Measurements from ENCODE around the gene ARL3. TPM values are rescaled to one million over a fixed set of nuclear protein-coding genes. Genes with fewer than 3 reads are reported as not detected.

The ARL3 gene
- total RNA-seq, 1 experiment from 2014 or later = 16.5 TPM

- Histone ChIP-seq H4K5ac (ENCODE audit: insufficient read length, low read depth, low read length) (no peak overlapping the region), H3K56ac (ENCODE audit: insufficient read length, low read depth, low read length) (no peak overlapping the region), H3K4me2 (ENCODE audit: insufficient read depth, insufficient read length, low read length) (peak overlapping the region; percentile 81), H4K8ac (replicated peaks; ENCODE audit: insufficient read length, low read depth, low read length) (no peak overlapping the region), H2BK5ac (ENCODE audit: insufficient read length, low read length) (no peak overlapping the region), H3K79me1 (ENCODE audit: insufficient read depth, low read depth, low read length, poor library complexity, severe bottlenecking) (no peaks in the 10 kb centered on the region), H2BK120ac (ENCODE audit: low read depth, low read length, poor library complexity, severe bottlenecking) (no peak overlapping the region), H4K20me1 (ENCODE audit: control insufficient read depth, insufficient read depth, insufficient read length) (peaks cover 3% of the 10 kb centered on the region), H3K9me3 (ENCODE audit: control insufficient read depth, low read depth, low read length) (no peaks in the 10 kb centered on the region), H2BK20ac (ENCODE audit: low read depth, low read length, poor library complexity, severe bottlenecking) (no peak overlapping the region), H3K14ac (ENCODE audit: insufficient read depth, low read length) (peak overlapping the region; percentile 66; the same call in 1 of the 2 replicates), H3K18ac (ENCODE audit: insufficient read length, low read depth, low read length) (peak overlapping the region; percentile 91), H3K4ac (ENCODE audit: low read depth, low read length) (no peak overlapping the region), H3K27me3 (ENCODE audit: insufficient read depth, low read length) (no peaks in the 10 kb centered on the region), H2BK12ac (ENCODE audit: insufficient read length, low read depth, low read length) (no peak overlapping the region), H4K91ac (ENCODE audit: insufficient read length, low read depth, low read length) (no peak overlapping the region), H3K23me2 (ENCODE audit: insufficient read length, low read depth, low read length, poor library complexity, severe bottlenecking) (peaks cover 28% of the 10 kb centered on the region), H3K27ac (ENCODE audit: insufficient read length, low read depth, low read length) (no peak overlapping the region), H2BK15ac (ENCODE audit: low read depth, low read length) (no peak overlapping the region), H2AFZ (ENCODE audit: low read length) (no peak overlapping the region), H3K4me1 (ENCODE audit: insufficient read depth, low read length) (no peaks in the 10 kb centered on the region), H3T11ph (ENCODE audit: low read length) (no peak overlapping the region), H3K23ac (ENCODE audit: insufficient read length, low read depth, low read length) (no peak overlapping the region), H2AK5ac (ENCODE audit: insufficient read length, low read length) (no peak overlapping the region), H3K79me2 (ENCODE audit: insufficient read depth, low read length) (peaks cover 5% of the 10 kb centered on the region; the same call in 1 of the 2 replicates), H3K9ac (ENCODE audit: extremely low read depth, insufficient read length, low read length) (peak overlapping the region; percentile 67)
- WGBS (ENCODE audit: extremely low coverage, insufficient read length, low lambda C conversion rate) = no CpG with 5 or more reads among the region's 77 CpGs
- Mint-ChIP-seq H3K4me3 (peak overlapping the region; percentile 73 to 87), H3K27me3 (ENCODE audit: low read depth) (peaks cover 4% of the 10 kb centered on the region; the same call in 1 of the 2 replicates), H3K4me1 (peaks cover 21 to 22% of the 10 kb centered on the region in 2 experiments), H3K27ac (peak overlapping the region; percentile 91 to 97 (median 95); a peak in 6 of 7 replicates), H3K9me3 (no peaks in the 10 kb centered on the region; a peak in 1 of 5 replicates), H3K36me3 (ENCODE audit: insufficient read depth in 1 of 3, low read depth in 3 of 3) (peaks cover 0 to 4% (median 0%) of the 10 kb centered on the region in 3 experiments; a peak in 1 of 7 replicates)
- TF ChIP-seq CTCF (conservative IDR thresholded peaks at IDR 0.05) = no peak
- peak; percentile 98 for DNase-seq
These were observed 72.1 kb downstream of the ARL3 start for GRCh38 chr10:102641880-102642735.
